DOHH2 (cell line): ENCODE measurements around the gene FTO.
"Not testable (repeated sequence)": the region's sequence is repeated elsewhere in the genome, so short reads cannot be mapped to it uniquely, and the experiment has no call there.

Source experiments
- H3F3A ChIP-seq: fragments of 200-600 bp; sonication (generic), shearing (Covaris generic); 2 replicates; pipeline ENCODE4 v1.6.0; 2016; ENCODE audit warnings: antibody characterized with exemption, mild to moderate bottlenecking; ENCODE audit not compliant: control insufficient read depth, insufficient read depth
- H3K27ac ChIP-seq: fragments of 200-600 bp; sonication (generic); 2 replicates; pipeline ENCODE4 v1.5.1; 2014; ENCODE audit warnings: low read depth, mild to moderate bottlenecking, low read length, moderate library complexity
- H3K27me3 ChIP-seq: fragments of 200-600 bp; sonication (generic); 2 replicates; pipeline ENCODE4 v1.6.1; 2014; ENCODE audit warnings: mild to moderate bottlenecking, low read length, mixed read lengths; ENCODE audit not compliant: control insufficient read depth
- H3K36me3 ChIP-seq: fragments of 200-600 bp; sonication (generic); 2 replicates; pipeline ENCODE4 v1.6.1; 2014; ENCODE audit warnings: mild to moderate bottlenecking, low read length, moderate library complexity, mixed read lengths; ENCODE audit not compliant: control insufficient read depth
- H3K4me1 ChIP-seq: fragments of 200-600 bp; sonication (generic); 2 replicates; pipeline ENCODE4 v1.6.1; 2014; ENCODE audit warnings: mild to moderate bottlenecking, low read length, mixed read lengths; ENCODE audit not compliant: control insufficient read depth
- H3K4me2 ChIP-seq: fragments of 200-600 bp; sonication (generic); 2 replicates; pipeline ENCODE4 v1.6.0; 2014; ENCODE audit warnings: mild to moderate bottlenecking, low read length, moderate library complexity
- H3K4me3 ChIP-seq: fragments of 200-600 bp; sonication (generic); 2 replicates; pipeline ENCODE4 v1.5.1; 2014; ENCODE audit warnings: mild to moderate bottlenecking, low read length, mixed read lengths
- H3K79me2 ChIP-seq: fragments of 200-600 bp; sonication (generic); 2 replicates; pipeline ENCODE4 v1.6.1; 2014; ENCODE audit warnings: mild to moderate bottlenecking, low read length, mixed read lengths; ENCODE audit not compliant: control insufficient read depth
- H3K9me2 ChIP-seq: fragments of 200-600 bp; sonication (generic); replicated peaks from 2 replicates; pipeline ENCODE4 v1.6.1; 2014; ENCODE audit warnings: mild to moderate bottlenecking, low read length, mixed read lengths; ENCODE audit not compliant: control insufficient read depth
- H3K9me3 ChIP-seq: fragments of 200-600 bp; sonication (generic); 2 replicates; pipeline ENCODE4 v1.6.1; 2014; ENCODE audit warnings: antibody characterized with exemption, low read length, mixed read lengths; ENCODE audit not compliant: control insufficient read depth, insufficient read depth
- H4K20me1 ChIP-seq: fragments of 200-600 bp; sonication (generic); 2 replicates; pipeline ENCODE4 v1.6.0; 2014; ENCODE audit warnings: low read depth, mild to moderate bottlenecking, antibody characterized with exemption, low read length, moderate library complexity; ENCODE audit not compliant: control insufficient read depth, insufficient read depth
- CTCF ChIP-seq: fragments of 200-600 bp; sonication (generic); IDR thresholded peaks from one replicate; pipeline ENCODE4 v1.5.1; 2014; ENCODE audit warnings: antibody characterized with exemption, mild to moderate bottlenecking, low read depth, low read length; ENCODE audit not compliant: poor library complexity, severe bottlenecking
- EZH2phosphoT487 ChIP-seq: fragments of 200-600 bp; sonication (generic); IDR thresholded peaks from 2 replicates; pipeline ENCODE4 v1.6.1; 2017; ENCODE audit warnings: borderline replicate concordance, mild to moderate bottlenecking, antibody characterized with exemption, low read length, moderate library complexity, mixed read lengths

The FTO gene

GRCh38 chr16:54180421-54181359 lies 476.7 kb downstream of the FTO start:
- Histone ChIP-seq H3K4me1 (no peaks in the 10 kb centered on the region), H3K9me3 (no peaks in the 10 kb centered on the region), H3F3A (no peaks in the 10 kb centered on the region), H3K27me3 (no peaks in the 10 kb centered on the region), H3K27ac (no peak overlapping the region), H3K36me3 (no peaks in the 10 kb centered on the region), H3K79me2 (no peaks in the 10 kb centered on the region), H4K20me1 (no peaks in the 10 kb centered on the region), H3K4me2 (no peak overlapping the region), H3K4me3 (no peak overlapping the region), H3K9me2 (no peaks in the 10 kb centered on the region)
- TF ChIP-seq CTCF (no peak), EZH2phosphoT487 (no peak)

- not testable (repeated sequence) for H3K36me3 ChIP-seq, H3K27me3 ChIP-seq, H3F3A ChIP-seq, H3K9me2 ChIP-seq, H4K20me1 ChIP-seq, H3K4me2 ChIP-seq, H3K4me1 ChIP-seq, H3K79me2 ChIP-seq, H3K4me3 ChIP-seq, H3K27ac ChIP-seq, H3K9me3 ChIP-seq
Observed at GRCh38 chr16:54181683-54182329, 477.9 kb downstream of the FTO start.

- no peaks in the 10 kb centered on the region for H3K9me3 ChIP-seq
Observed at GRCh38 chr16:54185045-54185444, 481.1 kb downstream of the FTO start.

More at GRCh38 chr16:54185045-54185444, 481.1 kb downstream of the FTO start:
- TF ChIP-seq EZH2phosphoT487 (no peak), CTCF (no peak)
- Histone ChIP-seq H3K4me2 (no peak overlapping the region), H3K36me3 (no peaks in the 10 kb centered on the region), H3K79me2 (no peaks in the 10 kb centered on the region), H4K20me1 (no peaks in the 10 kb centered on the region), H3K9me2 (no peaks in the 10 kb centered on the region), H3K4me1 (no peaks in the 10 kb centered on the region), H3K27ac (no peak overlapping the region), H3K27me3 (no peaks in the 10 kb centered on the region), H3K4me3 (no peak overlapping the region), H3F3A (no peaks in the 10 kb centered on the region)
